Dermis microvascular lymphatic vessel endothelial cell (primary cell): Measurements from ENCODE around the gene KIAA0753. TPM values are rescaled to one million over a fixed set of nuclear protein-coding genes. Genes with fewer than 3 reads are reported as not detected.
"Not testable (repeated sequence)": the region's sequence is repeated elsewhere in the genome, so short reads cannot be mapped to it uniquely, and the experiment has no call there.

Experiments
- DNase-seq, 2 donors: peaks; one replicate each; pipeline versions ENCODE4 v3.0.0 to v3.0.0-alpha.2; 2010; ENCODE audit warnings: low read depth in 2 of 2
- total RNA-seq: library from RNA; depleted of rRNA; stranded (reverse); fragments of >200 nt; gene quantifications from 2 replicates; pipeline ENCODE4 v1.2.1, GENCODE V29; 2014

The KIAA0753 gene
- total RNA-seq, 1 donor from 2014 or later: 7.2 TPM

DNA sequence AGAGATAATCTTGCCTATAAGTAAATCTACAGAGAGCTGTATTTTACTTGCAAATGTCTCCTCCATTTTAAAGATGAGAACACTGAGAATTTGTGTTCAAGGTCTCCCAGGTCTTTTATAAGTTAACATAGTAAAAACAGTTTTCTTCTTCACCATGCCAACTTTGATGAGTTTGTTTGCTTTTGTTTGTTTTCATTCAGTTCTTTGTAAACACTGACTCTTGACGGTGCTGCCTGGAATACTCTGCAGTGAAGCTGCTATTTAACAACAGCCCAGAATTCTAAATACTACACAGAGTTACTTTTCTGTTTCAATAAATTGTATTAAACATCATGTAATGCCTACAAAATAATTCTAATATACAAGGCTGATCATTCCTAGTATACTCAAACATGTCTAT lies 42.8 kb downstream of the KIAA0753 start:
- no peak for DNase-seq

DNA sequence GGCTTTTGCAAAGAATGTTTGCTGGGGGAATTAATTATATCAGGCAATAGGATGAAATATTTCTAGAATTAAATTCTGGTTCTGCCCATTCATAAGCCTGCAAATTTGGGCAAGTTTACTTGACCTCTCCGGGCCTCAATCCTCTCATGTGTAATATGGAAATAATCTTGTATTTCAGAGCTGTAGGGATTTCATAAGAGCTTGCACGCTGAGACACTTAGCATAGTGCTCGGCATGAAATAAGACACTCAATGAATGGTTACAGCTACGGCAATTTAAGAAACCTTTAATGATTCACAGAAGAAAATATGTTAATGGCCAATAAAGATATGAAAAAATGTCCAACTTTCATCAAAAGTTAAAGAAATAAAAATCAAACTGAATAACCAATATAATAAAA lies 43.6 kb downstream of the KIAA0753 start:
- DNase-seq: no peak

DNA sequence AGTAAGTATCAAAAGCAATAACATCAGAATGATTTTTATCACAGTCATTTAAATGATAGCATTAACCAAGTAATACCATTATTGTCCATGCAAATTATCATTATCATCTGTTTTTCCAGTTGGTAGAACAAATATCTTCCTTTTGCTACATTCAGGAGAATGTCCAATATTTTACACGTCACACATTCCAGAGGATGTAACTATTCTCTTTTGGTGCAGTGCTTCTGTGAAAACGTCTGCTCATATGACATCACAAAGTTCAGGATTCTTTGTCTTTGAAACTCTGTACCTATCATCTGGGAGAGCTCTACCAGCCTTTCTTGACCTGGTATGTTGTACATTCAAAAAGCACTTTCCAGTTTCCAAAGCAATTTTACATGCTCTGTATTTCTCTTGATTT lies 44.0 kb downstream of the KIAA0753 start:
- no peak for DNase-seq

DNA sequence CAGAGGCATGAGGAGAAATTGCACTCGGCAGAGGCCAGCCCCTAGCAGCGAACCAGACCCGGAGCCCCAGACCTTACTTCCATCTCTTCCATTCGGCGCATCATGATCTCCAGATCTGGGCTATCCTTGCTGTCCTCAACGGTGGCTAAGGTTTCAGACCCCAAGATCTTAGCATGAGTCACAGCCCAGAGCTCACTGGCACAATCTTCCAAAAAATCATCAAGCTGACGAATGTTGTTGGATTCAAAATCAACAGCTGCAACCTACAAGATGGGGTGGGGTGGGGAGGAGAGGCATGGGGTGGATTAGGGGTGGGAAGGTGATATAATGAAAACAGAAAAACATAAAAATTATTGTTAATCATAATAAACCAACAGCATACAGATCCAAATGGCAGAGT lies 44.4 kb downstream of the KIAA0753 start:
- DNase-seq: no peak

DNA sequence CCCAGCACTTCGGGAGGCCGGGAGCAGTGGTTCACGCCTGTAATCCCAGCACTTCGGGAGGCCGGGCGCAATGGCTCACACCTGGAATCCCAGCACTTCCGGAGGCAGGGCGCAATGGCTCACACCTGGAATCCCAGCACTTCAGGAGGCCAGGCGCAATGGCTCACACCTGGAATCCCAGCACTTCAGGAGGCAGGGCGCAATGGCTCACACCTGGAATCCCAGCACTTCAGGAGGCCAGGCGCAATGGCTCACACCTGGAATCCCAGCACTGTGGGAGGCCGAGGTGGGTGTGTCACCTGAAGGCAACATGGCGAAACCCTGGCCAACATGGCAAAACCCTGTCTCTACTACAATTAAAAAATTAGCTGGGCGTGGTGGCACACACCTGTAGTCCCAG lies 47.1 kb downstream of the KIAA0753 start:
- not testable (repeated sequence) for DNase-seq

DNA sequence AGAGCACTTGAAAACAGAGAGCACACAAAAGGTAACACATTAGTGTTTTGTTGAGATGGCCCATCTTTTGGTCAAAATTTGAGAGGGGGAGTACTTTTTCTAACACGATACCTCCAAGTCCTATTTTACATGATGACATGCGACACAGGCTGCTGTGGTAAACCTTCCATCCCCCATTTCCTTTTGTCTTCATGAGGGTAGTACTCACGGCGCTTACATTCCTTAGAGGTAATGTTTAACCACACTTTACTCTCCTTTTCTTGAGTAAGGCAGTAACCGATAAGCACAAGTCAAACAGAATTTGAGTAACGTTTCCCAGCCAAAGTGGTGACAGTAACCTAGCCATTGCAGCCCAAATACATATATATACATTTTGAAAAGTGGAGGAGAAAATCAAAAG lies 48.3 kb downstream of the KIAA0753 start:
- no peak for DNase-seq

DNA sequence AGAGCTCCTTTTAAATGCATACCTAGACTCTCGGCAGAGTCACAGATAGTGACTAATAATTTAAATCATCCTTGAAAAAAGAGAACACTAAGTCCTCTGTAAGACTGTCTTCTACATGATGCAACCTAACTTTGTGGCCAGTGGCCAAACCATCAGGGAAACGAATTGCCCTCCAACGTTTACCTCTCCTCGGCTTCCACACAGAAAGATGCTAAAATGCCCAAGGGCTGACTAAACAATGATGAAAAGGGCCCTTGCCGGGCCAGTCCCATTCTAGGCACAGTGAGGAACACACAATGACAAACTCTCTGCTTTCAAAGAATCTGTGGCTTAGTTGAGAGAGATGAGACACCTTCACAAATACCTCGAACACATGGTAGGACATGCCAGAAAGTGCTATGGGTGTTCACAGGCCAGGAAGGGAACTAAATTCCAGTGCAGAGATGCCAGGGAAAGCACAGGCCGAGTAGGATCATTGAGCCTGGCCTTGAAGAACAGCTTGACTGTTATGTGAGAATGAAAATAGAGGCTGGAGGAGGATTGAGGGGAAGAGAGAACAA lies 48.8 kb downstream of the KIAA0753 start:
- no peak for DNase-seq

DNA sequence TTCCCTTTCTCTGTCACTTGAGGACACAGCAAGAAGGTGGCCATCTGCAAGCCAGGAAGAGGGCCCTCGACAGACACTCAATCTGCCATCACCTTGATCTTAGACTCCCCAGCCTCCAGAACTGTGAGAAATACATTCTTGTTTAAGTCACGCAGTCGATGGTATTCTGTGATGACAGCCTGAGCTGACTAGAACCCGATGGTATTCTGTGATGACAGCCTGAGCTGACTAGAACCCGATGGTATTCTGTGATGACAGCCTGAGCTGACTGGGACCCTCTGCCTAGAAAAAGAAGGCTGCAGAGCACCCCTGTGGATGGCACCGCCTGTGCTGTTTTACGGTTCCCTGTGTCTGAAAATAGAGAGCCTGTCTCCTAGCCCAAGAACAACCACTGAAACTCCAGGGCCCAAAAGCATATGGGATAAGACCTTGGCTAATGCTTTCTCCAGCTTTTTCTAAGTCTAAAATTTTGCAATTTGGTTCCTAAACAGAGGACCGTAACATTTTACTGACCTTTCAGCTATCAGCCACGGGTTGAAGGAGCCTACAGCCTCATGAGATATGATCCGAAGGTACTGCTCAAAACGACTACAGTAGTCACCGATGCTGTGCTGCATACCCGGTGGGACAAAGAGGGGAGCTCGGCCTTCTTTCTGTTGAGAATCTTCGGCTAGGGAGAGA lies 51.1 kb downstream of the KIAA0753 start:
- DNase-seq: no peak

DNA sequence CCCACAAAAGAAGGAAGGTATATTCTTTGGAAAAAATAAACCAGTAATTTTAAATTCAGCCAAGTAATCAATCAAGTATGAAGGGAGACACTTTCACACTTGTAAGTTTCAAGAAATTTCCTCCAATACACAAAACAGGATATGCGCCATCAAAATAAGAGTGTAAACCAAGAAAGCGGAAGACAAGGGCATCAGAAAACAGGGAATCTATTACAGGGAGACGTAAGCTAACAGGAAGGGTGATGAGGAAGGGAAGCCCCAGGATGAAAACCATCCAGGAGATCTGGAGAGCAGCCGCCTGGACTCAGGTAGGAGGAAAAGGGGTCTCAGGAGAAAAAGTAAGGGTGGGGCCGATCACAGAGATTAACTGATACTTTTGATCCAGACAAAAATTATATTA lies 52.3 kb downstream of the KIAA0753 start:
- no peak for DNase-seq

DNA sequence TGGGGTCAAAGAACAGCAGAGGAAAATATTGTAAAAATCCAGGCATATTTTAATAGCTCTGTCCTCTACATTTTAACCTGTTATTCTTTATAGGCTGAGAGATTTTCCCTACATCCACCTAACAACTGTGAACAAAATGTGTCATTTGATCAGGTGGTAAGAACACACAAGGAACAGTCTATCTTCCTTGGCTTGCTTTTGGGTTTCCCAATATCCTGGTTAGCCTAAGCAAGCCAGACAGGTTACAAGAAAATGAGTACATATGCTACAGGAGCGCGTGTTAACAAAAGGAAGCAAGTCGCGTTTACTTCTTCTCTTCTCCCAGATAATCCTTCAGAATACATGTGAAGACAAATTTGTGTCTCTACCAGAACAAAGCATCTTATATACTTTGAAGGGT lies 53.2 kb downstream of the KIAA0753 start:
- DNase-seq: no peak

DNA sequence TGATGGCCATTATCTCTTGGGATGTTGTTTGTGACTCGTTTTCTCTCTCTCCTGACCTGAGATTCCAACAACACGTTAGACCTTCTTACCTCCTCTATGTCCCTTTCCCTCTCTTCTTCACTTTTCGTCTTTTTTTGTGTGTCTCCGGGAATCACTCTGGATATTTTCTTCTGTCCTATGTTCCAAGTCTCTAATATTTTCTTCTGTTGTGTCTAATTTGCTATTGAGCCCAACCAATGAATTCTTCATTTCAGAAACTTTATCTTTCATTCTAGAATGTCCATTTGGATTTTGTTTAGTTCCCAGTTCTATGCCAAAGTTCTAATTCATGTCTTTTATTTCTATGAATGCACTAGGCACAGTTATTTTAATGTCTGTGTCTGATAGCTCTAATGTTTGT lies 57.1 kb downstream of the KIAA0753 start:
- DNase-seq: no peak

DNA sequence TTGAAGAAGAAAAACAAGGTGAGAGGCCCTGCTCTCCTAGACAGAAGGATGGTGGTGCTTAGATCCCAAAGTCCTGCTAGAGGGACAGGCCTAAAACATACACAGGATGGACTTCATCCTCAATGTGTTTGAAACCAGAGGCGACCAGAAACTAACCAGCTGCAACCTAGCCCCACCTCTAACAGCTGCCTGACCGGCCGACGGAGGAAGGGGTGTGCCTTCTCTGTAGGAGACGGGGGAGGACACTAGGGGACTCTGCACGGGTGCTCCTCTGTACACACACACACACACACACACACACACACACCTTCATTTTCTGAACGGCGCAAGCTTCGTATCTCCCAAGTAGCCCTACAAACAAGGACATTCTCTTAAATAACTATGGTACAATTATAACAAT lies 59.9 kb downstream of the KIAA0753 start:
- no peak for DNase-seq

DNA sequence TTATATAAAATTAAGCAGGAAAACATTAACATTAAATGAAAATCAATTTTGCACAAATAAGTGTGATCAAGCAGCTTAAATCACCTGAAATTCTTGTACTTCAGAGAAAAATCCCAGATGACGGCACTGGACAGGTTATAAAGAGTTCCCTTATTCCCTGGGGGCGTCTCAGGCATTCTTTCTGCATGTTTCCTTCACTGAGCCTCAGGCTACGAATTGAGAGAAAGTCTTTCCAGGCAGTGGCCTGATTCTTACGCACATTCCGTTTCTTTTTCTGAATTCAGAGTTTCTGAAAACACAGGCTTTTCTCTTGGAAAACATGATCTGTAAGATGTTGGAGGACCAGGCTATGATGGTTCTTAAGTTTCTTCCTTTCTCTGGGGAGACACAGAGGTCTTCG lies 62.0 kb downstream of the KIAA0753 start:
- DNase-seq: no peak

DNA sequence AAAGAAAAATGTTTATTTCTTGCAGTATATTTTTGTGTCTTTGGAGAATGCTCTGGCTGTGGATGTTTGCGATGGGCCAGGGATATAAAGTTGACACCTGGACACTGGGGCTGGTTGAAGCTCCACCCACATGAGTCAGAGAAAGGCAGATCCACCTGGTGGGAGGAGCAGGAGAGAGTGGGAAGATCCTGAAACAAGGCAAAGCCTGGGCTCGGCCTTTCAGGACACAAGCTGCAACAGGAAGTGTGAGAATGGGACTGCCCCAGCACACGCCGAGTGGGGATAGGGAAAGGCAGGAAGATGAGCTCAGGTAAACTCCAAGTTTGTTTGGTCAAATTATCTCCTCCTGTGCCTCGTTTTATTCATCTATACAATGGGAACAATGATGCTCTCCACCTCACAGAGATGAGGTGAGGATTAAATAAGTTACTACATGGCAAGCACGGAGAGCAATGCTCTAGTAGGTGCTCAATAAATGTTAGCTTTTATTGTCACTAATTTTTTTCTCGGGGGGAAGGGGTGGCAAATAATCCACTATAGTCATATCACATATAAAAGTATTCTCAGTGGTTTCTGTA lies 62.7 kb downstream of the KIAA0753 start:
- no peak for DNase-seq

DNA sequence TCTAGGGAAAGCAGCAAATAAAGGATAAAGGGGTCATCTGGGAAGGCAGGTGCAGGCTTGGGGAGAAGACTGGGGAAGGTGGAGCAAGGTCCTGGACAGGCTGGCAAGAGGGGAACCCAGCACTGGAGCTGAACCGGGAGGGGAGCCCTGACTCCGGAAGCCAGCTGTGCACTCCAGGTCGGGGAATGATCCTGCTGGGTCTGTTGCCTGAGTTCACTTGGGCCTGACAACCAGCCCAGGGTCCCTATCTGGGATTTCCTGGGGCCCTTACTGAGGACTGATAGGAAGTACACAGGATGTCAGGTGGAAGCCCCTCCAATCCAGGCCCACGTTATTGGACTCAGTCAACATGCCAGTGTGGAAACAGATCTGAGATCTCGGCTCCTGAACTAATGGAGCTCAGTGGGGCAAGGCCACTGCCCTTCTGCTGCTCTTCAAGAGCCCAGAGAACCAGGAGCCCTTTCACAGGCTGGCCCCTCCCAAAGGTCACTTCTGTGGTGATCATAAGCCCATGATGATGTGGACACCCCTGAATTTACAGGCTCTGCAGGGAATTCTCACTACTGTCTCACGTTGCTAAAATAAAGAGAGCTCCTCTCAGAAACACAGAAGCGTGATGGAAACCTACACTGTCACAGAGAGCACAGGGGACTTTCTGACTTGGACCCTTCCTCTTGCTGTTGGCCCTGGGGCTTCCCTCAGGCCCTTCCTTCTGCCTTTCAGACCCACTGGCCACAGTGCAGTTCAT lies 64.3 kb downstream of the KIAA0753 start:
- DNase-seq: no peak

DNA sequence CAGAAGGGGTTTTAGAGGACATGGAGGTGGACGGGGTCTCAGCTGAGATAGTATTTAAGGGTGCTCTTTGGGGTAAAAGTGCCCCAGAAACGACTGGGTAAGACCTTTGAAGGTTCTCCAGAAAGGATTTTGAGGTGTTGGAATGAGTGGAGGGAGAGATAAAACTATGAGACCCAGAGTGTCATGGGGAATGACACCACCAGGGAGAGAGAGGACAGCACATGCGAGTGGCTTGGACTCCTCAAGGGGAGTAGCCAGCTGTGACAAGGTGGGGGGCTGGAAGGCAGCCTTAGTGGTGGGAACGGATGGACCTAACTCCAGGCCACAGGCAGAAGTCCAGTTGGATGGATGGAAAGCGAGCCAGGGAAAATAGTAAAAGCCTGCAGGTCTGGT lies 64.9 kb downstream of the KIAA0753 start:
- no peak for DNase-seq

DNA sequence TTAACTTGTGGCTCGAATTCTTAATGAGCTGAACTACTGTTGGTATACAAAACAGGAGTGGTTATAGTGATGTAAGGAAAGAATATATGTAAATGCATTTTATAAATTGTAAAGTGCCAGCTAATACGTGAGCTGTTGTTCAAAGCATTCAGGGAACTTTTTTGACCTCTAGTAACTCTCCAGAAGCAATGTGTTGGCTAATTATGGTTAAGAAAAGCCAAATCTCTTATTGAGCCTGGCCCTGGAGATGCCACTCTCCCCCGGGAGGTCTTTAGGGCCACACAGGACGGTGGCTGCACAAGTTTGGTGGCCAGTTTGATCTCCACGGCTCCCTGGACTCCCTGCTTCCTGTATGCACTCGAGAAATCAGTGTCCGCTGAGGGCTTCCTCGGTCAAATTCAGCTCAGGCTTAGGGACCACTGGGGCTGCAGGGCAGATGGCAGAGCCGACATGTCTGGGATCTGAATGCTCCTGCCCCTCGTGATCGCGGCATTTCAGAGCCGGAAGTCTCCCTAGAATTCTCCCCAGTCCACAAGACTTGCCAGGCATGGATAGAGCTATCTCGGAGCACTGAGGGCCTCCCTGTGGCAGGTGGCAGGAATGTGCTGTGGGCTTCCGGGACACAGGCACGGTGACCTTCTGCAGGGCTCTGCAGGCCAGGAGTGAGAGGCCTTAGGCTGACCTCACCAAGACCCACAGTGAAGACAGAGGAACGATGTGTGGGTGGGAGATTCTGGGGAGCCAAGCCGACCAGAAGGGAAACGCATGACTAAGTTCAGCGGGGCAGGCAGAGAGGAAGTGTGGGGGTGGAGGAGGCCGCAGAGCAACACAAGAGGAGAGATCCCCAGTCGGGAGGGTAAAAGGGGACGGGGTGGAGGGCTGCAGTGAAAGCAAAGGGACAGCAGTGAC lies 65.6 kb downstream of the KIAA0753 start:
- peak in 1 of 2 donors; percentile 65 for DNase-seq

DNA sequence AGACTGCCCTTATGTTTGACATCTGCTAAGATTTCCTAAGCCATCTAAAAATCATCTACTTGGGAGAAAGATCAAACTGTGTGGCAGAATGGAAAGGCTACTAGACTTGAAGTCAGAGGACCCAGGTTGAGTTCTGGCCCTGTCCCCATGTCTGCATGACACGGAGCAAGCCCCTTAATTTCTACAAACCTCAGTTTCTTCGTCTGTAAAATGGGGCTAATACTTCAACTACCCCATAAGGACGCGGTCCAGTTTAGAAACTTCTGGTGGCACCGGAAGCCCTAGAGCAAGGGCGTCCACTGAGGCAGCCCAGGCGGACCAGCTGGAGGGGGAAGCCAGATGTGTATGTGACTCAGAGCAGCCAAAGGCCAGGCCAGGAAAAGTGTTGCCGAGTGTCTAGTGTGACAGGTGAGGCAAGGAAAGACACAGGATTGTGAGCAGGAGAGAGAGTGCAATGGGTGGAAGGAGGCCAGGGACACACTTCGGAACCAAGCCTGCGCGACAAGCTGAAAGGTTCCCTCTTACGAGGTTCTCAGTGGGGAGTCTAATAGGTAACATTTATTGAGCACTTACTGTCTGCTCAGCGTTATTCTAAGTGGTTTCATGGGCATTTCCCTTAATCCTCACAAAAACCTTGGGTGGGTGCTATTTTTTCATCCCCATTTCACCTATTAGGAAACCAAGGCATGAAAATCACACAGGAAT lies 66.4 kb downstream of the KIAA0753 start:
- DNase-seq: no peak

DNA sequence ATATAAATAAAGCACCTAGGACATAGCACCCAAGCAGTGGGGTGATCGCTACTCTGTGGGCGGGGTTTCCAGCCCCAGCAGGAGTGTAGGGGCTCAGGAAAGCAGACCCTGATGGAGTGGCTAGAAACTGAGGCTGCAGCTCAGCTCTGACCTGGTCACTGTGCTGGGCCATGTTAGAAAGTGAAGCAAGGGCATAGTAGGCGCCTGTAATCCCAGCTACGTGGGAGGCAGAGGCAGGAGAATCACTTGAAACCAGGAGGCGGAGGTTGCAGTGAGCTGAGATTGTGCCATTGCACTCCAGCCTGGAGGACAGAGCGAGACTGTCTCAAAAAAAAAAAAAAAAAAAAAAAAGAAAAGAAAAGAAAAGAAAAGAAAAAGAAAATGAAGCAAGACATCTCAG lies 67.0 kb downstream of the KIAA0753 start:
- DNase-seq: not testable (repeated sequence)

DNA sequence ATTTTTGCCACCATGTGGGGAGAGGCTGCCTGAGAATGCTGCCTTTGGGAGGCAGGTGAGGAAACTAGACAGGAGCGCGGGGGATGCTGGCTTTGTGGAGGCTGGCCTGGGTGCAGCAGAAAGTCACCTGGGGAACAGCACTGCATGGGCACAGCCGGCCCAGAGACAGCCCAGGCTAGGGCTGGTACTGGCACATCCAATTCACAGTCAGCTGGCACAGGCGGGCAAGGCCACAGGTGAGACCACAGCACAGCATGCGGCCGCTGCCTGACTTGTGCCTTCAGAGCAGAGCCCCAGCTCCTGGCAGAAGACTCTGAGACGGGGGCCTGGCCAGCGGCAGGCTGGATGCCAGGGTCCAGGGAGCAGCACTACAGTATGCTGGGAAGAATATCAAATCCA lies 67.5 kb downstream of the KIAA0753 start:
- DNase-seq: no peak

DNA sequence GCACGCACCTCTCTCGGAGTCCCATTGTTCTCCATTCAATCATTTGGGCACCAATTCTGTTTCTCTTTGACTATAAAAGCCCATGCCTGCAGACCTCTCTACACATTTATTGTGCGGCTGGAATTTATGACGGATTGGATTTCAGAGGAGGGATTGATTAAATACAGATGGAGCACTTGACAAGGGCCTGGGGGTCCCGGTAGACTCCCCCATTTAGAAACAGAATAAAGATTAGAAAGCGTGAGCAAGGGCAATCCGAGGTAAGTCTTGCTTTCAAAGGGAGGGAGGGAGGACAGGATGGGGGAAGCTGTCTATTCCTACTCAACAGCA lies 69.1 kb downstream of the KIAA0753 start:
- no peak for DNase-seq
